Activated CD8-positive, alpha-beta memory T cell treated with anti-CD3 and anti-CD28 coated beads, Interleukin-2, amount 10 ng/mL, durations not matched to agents 7 days and 5 days (primary cell): Measurements from ENCODE around the gene LOXL3. TPM values are rescaled to one million over a fixed set of nuclear protein-coding genes. Genes with fewer than 3 reads are reported as not detected.
A peak's percentile ranks its signal among the peaks of the same experiment; 100 is the strongest.

Source experiments
- ATAC-seq: fragments of 150-1000 bp; cut with Tn5 transposase; one replicate; pipeline ENCODE4 v1.10.0; 2021; ENCODE audit warnings: moderate library complexity
- CTCF ChIA-PET: fragments of 350-600 bp; sonication (Branson Sonifier 250); formaldehyde crosslinking; loops from one replicate; lab custom pipeline; 2021; ENCODE audit warnings: antibody characterized with exemption; lab: Charles Lee
- DNase-seq: peaks from one replicate; pipeline ENCODE4 v3.0.0-alpha.2; 2020
- H3K27ac Mint-ChIP-seq: one replicate; pipeline ENCODE4 v1.8.0; 2021; ENCODE audit warnings: mild to moderate bottlenecking, mixed read lengths
- H3K27me3 Mint-ChIP-seq: one replicate; pipeline ENCODE4 v1.8.0; 2021; ENCODE audit warnings: mixed read lengths
- H3K36me3 Mint-ChIP-seq: one replicate; pipeline ENCODE4 v1.8.0; 2021; ENCODE audit warnings: mild to moderate bottlenecking, mixed read lengths
- H3K4me1 Mint-ChIP-seq: one replicate; pipeline ENCODE4 v1.8.0; 2021; ENCODE audit warnings: mixed read lengths
- H3K4me3 Mint-ChIP-seq: one replicate; pipeline ENCODE4 v1.8.0; 2021; ENCODE audit warnings: mild to moderate bottlenecking, moderate library complexity, mixed read lengths
- H3K9me3 Mint-ChIP-seq: one replicate; pipeline ENCODE4 v1.8.0; 2022; ENCODE audit warnings: low read depth, mixed read lengths
- total RNA-seq, 2 experiments: library from RNA; stranded (reverse); gene quantifications; one replicate each; pipeline ENCODE4 v1.2.3, GENCODE V29; 2021

Gene LOXL3
- total RNA-seq, 2 experiments from 2014 or later = 0.76 to 1.8 TPM

DNA sequence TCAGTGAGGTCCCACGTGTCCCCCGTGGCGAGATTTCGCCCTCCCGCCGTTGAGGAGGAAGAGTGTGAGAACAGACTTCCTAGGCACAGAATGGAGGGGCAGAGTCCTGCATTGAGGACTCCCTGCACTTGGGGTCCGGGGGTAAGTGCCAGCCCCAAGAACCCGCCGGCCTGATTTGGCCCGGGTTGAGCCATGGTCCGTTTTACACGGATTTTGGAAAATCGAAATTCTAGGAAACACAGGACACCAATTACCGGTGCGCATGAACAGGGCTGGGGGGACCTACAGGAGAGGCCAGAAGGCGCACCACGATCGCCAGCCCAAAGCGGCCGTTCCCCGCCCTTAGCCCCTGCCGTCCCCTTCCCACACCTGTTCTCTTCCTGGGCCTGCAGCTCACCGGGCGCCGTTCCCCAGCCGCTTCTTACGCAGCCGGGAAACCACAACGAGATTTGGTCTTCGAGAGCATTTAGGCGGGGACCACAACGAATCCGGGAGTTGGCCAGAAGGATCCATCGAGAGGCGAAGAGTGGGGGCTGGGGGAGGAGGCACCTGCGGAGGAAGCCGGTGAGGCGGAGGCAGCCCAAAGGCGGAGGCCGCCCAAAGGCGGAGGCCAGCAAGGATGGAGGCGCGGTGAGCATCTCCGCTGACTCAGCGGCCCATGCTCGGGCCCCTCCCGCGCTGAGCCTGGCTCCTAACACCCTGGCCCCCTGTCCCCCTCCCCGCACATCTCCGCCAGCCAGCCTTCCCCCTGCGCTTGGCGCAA lies 40.0 kb downstream of the LOXL3 start:
- ATAC-seq = peak; percentile 44
- peaks cover 70% of the 10 kb centered on the region for H3K27me3 Mint-ChIP-seq
- peaks cover 5% of the 10 kb centered on the region for H3K36me3 Mint-ChIP-seq
- H3K27ac Mint-ChIP-seq = no peak overlapping the region
- H3K4me1 Mint-ChIP-seq = peaks cover 39% of the 10 kb centered on the region
- DNase-seq = no peak
- no peaks in the 10 kb centered on the region for H3K9me3 Mint-ChIP-seq
- CTCF ChIA-PET = interaction anchor here (0.8 to 4.2 kb wide), 8 partner anchors 10 to 73 kb away, joined by 3 to 21 read pairs (median 4); partner anchors contain the start of genes DQX1 and LBX2
- H3K4me3 Mint-ChIP-seq = peak overlapping the region; percentile 46

DNA sequence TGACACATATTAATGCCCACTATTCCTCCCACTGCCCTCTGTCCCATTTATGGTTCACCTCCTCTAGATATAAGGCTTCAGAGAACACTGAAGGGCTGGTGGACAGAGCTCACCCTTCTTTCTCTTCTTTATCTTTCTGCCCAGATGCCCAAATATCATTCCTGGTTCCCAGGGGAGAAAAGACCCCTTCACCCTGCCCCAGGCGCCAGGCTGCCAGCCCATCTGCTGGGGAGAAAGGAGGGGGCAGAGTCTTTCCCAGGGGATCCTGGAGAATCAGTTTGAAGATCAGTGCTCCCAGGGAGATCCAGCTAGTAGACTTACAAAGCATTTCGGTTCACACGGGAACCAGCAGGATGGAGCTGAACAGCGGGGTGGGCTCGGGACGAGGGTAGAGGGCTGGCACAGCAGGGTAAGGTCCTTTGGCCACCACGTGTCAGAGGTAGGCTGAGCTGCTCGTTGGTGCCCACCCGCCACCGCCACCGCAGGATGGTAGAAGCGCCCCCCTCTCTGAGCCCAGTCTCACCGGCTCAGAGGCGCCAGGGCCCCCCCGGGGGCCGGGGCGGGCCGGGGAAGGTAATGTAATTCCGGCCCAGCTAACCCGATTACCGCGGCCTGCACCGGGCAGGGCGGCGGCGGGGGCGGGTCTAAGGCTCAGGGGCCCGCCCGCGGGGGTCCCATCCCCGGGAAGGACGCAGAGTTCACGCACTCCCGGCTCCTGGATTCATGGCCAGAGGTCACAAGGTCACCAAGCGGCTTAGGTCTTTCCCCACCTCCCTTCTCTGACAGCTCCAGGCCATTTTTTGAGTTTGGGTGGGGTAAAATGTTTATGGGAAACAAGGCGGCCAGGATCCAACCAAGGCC lies 40.8 kb downstream of the LOXL3 start:
- peak overlapping the region; percentile 46 for H3K4me3 Mint-ChIP-seq
- peaks cover 62% of the 10 kb centered on the region for H3K27me3 Mint-ChIP-seq
- no peaks in the 10 kb centered on the region for H3K9me3 Mint-ChIP-seq
- peaks cover 45% of the 10 kb centered on the region for H3K4me1 Mint-ChIP-seq
- CTCF ChIA-PET = interaction anchor here (0.7 to 4.2 kb wide), 5 partner anchors 9 to 53 kb away, joined by 3 to 21 read pairs (median 4); partner anchors contain the start of gene LBX2
- no peak for DNase-seq
- H3K27ac Mint-ChIP-seq = no peak overlapping the region
- no peak for ATAC-seq
- H3K36me3 Mint-ChIP-seq = peaks cover 5% of the 10 kb centered on the region

DNA sequence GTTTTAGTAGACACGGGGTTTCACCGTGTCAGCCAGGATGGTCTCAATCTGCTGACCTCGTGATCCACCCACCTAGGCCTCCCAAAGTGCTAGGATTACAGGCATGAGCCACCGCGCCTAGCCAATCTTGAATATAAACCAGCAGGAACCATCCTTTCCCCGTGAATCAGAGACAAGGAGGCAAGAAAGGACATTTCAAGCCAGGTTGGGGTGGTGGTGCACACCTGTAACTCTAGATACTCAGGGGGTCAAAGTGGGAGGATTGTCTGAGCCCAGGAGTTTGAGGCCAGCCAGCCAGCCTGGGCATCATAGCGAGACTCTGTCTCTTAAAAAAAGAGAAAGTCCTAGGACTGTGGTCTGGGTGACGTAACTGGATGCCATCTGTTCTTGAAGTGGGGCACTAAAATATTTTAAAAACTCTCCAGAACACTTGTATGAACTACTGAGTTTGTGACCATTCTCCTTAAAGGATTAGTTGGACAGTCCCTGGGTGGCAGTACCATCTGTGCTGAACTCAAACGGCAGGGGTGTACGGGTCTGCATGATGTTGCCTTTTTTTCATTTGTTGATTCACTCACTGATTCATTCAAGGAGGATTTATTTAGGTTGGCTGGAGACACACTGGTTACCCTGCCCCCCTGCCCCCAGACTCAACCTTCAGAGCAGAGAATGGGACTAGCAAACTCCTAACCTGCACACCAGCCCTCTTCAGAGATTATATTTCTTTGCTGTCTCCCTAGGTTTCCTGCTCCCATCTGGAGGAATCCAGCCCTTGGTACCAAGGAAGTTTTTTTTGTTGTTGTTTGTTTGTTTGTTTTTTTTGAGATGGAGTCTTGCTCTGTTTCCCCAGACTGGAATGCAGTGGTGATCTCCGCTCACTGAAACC lies 42.4 kb downstream of the LOXL3 start:
- Mint-ChIP-seq H3K36me3 (peaks cover 3% of the 10 kb centered on the region), H3K9me3 (no peaks in the 10 kb centered on the region), H3K4me3 (no peak overlapping the region), H3K27ac (no peak overlapping the region), H3K27me3 (peaks cover 45% of the 10 kb centered on the region), H3K4me1 (peaks cover 48% of the 10 kb centered on the region)
- CTCF ChIA-PET = interaction anchor here (4.2 kb wide), 1 partner anchor 7 kb away, joined by 21 read pairs; no protein-coding TSS in a partner anchor
- no peak for DNase-seq
- no peak for ATAC-seq

DNA sequence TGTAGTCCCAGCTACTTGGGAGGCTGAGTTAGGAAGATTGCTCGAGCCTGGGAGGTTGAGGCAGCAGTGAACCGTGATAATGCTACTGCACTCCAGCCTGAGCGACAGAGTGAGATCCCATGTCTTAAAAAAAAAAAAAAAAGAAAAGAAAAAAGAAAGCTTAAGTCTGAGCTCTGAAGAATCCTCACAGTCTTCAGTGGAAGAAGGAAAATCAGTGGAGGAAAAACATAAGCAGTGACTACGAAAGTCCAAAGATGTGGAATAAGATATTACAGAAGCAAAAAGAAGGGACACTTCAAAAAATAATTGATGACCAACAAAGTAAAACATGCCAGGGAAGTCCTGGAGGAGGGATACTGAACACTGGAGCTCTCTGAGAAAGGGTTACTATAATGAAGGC lies 43.5 kb downstream of the LOXL3 start:
- DNase-seq (no peak), ATAC-seq (no peak)
- CTCF ChIA-PET = interaction anchor here (0.6 to 2.3 kb wide), 5 partner anchors 10 to 37 kb away, joined by 3 to 6 read pairs (median 4); partner anchors contain the start of genes CCDC142, LBX2, MRPL53 and TTC31
- peaks cover 36% of the 10 kb centered on the region for H3K27me3 Mint-ChIP-seq
- no peaks in the 10 kb centered on the region for H3K9me3 Mint-ChIP-seq
- no peak overlapping the region for H3K27ac Mint-ChIP-seq
- H3K36me3 Mint-ChIP-seq = peaks cover 3% of the 10 kb centered on the region
- peaks cover 46% of the 10 kb centered on the region for H3K4me1 Mint-ChIP-seq
- H3K4me3 Mint-ChIP-seq = no peak overlapping the region

DNA sequence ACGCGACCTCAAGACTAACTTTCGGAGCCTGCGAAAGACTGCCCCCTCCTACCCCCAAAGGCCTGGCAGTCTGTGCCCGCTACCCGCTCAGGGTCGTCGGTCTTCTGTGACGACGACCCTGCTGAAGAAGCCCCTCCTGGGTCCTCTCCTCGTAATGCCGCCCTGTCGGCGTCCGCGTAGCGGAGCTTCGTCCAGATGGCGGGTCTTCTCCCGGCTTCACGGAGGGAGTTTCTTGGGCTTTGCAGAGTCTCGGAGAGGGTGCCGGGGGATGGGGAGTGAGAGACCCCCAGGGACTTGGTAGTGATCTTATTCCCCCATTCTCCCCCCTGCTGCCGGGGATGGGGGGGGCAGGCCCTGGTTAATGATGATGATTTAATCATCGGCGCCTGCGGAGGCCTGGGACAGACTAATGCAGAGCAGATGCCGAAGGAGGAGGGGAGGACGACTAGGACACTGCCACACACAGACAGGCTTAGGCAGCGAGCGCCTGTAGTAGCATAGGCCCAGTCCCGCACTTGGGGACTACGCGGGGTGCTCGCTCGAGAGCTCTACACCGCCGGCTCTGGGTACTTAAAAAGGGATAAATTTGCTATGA lies 45.7 kb downstream of the LOXL3 start:
- peaks cover 10% of the 10 kb centered on the region for H3K36me3 Mint-ChIP-seq
- peak overlapping the region; percentile 90 for H3K4me3 Mint-ChIP-seq
- no peak for DNase-seq
- H3K9me3 Mint-ChIP-seq = no peaks in the 10 kb centered on the region
- H3K27ac Mint-ChIP-seq = peak overlapping the region; percentile 99
- ATAC-seq = no peak
- CTCF ChIA-PET = interaction anchor here (1.2 to 2.5 kb wide), 8 partner anchors 15 to 79 kb away, joined by 3 to 14 read pairs (median 5); partner anchors contain the start of genes CCDC142, INO80B, MRPL53 and TTC31
- H3K27me3 Mint-ChIP-seq = peaks cover 26% of the 10 kb centered on the region
- H3K4me1 Mint-ChIP-seq = peaks cover 54% of the 10 kb centered on the region

DNA sequence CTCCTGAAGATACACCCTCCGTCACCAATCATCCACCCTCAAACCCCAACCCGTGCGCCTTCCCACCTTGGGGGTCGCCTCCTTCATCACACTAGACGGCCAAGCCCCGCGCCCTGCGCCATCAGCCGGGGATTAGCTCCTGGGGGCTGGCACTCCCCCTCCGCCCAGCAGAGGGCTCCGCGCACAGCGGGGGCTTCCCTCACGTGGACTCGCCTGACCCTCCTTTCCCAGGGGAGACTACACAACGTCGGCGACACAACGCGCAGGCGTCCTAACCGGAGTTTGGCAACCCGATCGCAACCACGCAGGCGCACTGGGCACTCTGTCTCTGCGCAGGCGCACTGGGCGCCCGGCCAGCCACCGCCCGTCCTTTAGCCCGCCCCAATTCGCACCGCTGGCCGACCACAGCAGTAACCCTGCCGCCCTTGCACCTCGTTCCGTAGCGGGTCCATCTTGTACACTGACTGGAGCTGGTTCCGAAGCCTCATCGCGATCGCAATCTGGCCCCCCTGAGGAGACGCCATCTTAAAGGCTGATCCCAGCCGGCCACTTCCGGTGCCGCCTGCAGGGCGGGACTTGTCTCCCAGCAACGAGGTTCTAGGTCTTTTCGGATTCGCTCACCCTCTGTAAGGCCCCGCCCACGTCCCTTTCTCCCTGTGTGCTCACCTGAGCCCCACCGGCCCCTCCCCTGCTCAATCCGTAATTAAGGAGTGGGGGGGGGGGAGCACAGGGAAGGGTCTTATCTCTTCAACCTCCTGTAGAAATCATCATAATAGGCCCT lies 46.4 kb downstream of the LOXL3 start, which contains the start of gene PCGF1:
PCGF1 (minus strand) TSS at position 551 of the 781 bp plus-strand sequence; CDS start at position 524, 27 bp downstream.
- Mint-ChIP-seq H3K4me3 (peak within 1 kb of the TSS; percentile 90), H3K9me3 (no peaks in the 10 kb centered on the region), H3K36me3 (peaks cover 10% of the 10 kb centered on the region), H3K27me3 (peaks cover 24% of the 10 kb centered on the region), H3K27ac (peak within 1 kb of the TSS; percentile 99), H3K4me1 (peaks cover 59% of the 10 kb centered on the region)
- DNase-seq (peak; percentile 99), ATAC-seq (peak; percentile 88)
- CTCF ChIA-PET = interaction anchor here (0.9 to 2.5 kb wide), 10 partner anchors 8 to 82 kb away, joined by 3 to 14 read pairs (median 4); partner anchors contain the start of genes CCDC142, INO80B, MRPL53 and TTC31

DNA sequence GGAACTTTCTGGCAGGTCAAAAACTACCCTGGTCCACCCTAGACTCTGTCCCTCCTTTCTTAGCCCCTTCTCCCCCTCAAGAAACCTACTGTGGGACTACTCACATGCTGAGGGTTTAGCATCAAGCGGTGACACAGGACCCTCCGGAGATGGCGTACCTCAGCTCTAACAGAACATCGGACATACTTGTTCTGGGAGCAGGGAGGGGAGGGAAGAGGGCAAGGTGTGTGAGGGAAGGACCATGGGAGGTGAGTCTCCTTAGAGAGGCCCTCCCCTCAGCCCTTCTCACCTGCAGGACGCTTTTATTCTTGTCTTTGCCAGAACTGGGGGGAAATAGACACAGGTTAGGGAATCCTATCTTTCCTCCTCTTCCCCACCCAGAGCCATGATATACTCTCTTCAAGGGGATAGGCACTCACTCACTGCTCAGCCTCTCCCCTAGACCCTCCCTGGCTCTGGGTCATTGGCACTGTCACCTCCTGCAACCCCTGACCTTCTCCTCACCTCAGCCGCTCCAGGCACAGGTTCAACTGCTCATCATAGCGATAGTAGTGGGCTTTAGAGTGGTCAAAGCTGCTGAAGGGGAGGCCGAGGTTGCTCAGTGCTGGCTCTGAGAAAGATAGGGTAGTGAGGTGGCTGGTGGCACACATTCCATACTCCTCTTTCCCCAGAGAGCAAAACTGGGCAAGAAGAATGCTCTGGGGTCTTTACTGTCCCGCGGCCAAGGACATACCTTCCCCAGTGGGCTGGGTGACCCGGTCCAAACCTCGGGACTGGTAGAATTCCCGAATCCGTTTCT lies 48.1 kb downstream of the LOXL3 start:
- no peak for ATAC-seq
- H3K36me3 Mint-ChIP-seq = peaks cover 10% of the 10 kb centered on the region
- no peaks in the 10 kb centered on the region for H3K9me3 Mint-ChIP-seq
- peaks cover 24% of the 10 kb centered on the region for H3K27me3 Mint-ChIP-seq
- no peak overlapping the region for H3K27ac Mint-ChIP-seq
- peaks cover 55% of the 10 kb centered on the region for H3K4me1 Mint-ChIP-seq
- CTCF ChIA-PET = interaction anchor here (1.3 to 6.9 kb wide), 6 partner anchors 8 to 82 kb away, joined by 3 to 39 read pairs (median 15); partner anchors contain the start of genes AUP1, CCDC142, HTRA2 and TLX2
- no peak for DNase-seq
- H3K4me3 Mint-ChIP-seq = no peak overlapping the region

DNA sequence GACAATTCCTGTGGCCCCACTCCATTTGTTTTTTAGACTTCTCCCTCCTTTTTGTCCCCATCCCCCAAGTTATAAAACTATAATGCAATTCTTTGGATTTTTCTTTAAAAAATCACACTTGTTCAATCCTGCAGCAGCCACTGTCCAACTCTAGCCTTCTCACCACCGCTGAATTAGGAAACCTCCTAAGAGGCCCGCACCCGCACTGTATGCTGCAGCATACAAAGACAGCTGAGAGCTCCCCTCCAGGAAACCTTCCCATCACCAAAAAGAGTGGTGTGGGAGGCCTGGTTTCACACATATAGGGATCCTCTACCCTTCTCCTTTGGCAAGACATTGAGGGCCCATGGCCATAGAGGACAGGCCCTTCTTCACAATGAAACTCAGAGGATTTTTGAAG lies 49.2 kb downstream of the LOXL3 start:
- peaks cover 10% of the 10 kb centered on the region for H3K36me3 Mint-ChIP-seq
- ATAC-seq (no peak), DNase-seq (no peak)
- H3K4me3 Mint-ChIP-seq = no peak overlapping the region
- peaks cover 52% of the 10 kb centered on the region for H3K4me1 Mint-ChIP-seq
- H3K9me3 Mint-ChIP-seq = no peaks in the 10 kb centered on the region
- H3K27ac Mint-ChIP-seq = no peak overlapping the region
- peaks cover 32% of the 10 kb centered on the region for H3K27me3 Mint-ChIP-seq
- CTCF ChIA-PET = interaction anchor here (1.3 to 6.9 kb wide), 4 partner anchors 9 to 83 kb away, joined by 3 to 39 read pairs (median 22); partner anchors contain the start of genes AUP1, CCDC142, HTRA2 and TLX2

DNA sequence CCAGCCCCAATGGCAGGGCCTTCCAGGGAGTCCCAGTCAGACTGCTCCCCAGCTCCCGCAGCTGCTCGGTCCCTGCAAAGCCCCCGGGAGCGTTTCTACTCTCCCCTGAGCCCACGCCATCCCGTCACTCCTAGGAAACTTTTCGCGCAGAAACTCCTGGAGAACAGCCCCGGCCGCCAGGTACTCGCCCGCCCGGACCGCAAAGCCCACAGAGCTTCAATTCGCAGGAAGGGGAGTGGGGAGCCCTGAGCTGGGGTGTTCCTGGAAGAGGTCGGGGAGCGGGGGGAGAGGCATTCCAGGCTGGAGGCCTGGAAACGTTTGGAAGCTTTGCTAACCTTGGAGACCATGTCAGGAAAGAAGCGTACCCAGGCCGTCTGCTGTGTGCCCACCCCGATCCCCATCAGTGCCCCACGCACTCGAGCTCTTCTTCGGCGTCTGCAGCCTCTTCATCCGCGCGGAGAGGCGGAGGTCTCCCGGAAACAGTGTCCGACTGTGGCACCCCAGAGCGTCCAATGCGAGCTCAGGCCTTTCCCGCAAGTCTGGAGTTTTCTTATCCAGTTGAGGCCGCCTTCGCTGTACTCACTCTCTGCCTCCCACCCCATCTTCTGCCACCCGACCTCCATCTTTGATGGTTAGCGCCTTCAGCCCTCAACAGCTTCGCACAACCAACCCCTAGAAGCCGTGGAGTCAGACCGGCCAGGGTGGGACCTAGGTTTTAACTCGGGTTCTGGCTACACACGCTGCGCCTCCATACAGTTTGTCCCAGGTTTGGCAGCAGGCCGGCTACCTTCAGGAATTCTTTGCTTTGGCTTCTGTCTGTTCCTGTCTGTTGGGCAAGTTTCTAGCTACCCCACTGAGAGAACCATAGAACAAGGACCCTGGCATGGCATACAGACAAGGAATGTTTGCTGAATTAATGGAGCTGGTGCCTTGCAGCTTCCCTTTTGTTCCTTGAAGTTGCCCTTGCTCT lies 50.0 kb downstream of the LOXL3 start:
- H3K27me3 Mint-ChIP-seq = peaks cover 37% of the 10 kb centered on the region
- CTCF ChIA-PET = interaction anchor here (0.9 to 6.9 kb wide), 17 partner anchors 10 to 354 kb away, joined by 3 to 39 read pairs (median 4); partner anchors contain the start of genes AUP1, CCDC142, DQX1 and HTRA2
- H3K4me3 Mint-ChIP-seq = peak overlapping the region; percentile 77
- peak overlapping the region; percentile 63 for H3K27ac Mint-ChIP-seq
- H3K9me3 Mint-ChIP-seq = no peaks in the 10 kb centered on the region
- H3K36me3 Mint-ChIP-seq = peaks cover 10% of the 10 kb centered on the region
- DNase-seq = no peak
- no peak for ATAC-seq
- peaks cover 57% of the 10 kb centered on the region for H3K4me1 Mint-ChIP-seq
